OCI-LY7 (cell line): ENCODE results near the gene PSMD13. TPM values are rescaled to one million over a fixed set of nuclear protein-coding genes. Genes with fewer than 3 reads are reported as not detected.

Experiments used
- BruUV-seq: library from RNA; stranded (reverse); fragments of 400-500 nt; replicated peaks from 2 replicates; lab custom pipeline; 2021; lab: Mats Ljungman, UMichigan
- CTCF ChIA-PET: fragments of 300-600 bp; sonication (Branson Sonifier 250); formaldehyde crosslinking; loops from one replicate; lab custom pipeline; 2022; ENCODE audit warnings: antibody characterized with exemption; ENCODE audit not compliant: unreplicated experiment; lab: Charles Lee
- POLR2A ChIA-PET: fragments of 300-600 bp; sonication (Branson Sonifier 250); formaldehyde crosslinking; loops from one replicate; lab custom pipeline; 2022; ENCODE audit warnings: antibody characterized with exemption; lab: Charles Lee
- DNase-seq: peaks from one replicate; pipeline ENCODE4 v3.0.0-alpha.2; 2015; ENCODE audit warnings: low spot score
- H2AFZ ChIP-seq: fragments of 200-600 bp; sonication (generic), shearing (Covaris generic); 2 replicates; pipeline ENCODE4 v1.6.1; 2014; ENCODE audit warnings: mild to moderate bottlenecking, antibody characterized with exemption, low read length, moderate library complexity
- H3K27ac ChIP-seq: fragments of 200-600 bp; sonication (generic); 2 replicates; pipeline ENCODE4 v1.5.1; 2014; ENCODE audit warnings: mixed run types, low read depth, mild to moderate bottlenecking, moderate library complexity, low read length, inconsistent platforms; ENCODE audit not compliant: poor library complexity, severe bottlenecking
- H3K36me3 ChIP-seq: fragments of 200-600 bp; sonication (generic); 2 replicates; pipeline ENCODE4 v1.6.1; 2014; ENCODE audit warnings: mild to moderate bottlenecking, antibody characterized with exemption, low read length, moderate library complexity, mixed read lengths; ENCODE audit not compliant: insufficient read depth
- H3K4me1 ChIP-seq: fragments of 200-600 bp; sonication (generic); 2 replicates; pipeline ENCODE4 v1.5.1; 2014; ENCODE audit warnings: mild to moderate bottlenecking, low read length; ENCODE audit not compliant: insufficient read depth, poor library complexity, severe bottlenecking
- H3K4me2 ChIP-seq: fragments of 200-600 bp; sonication (generic); 2 replicates; pipeline ENCODE4 v1.6.1; 2014; ENCODE audit warnings: mild to moderate bottlenecking, low read length
- H3K4me3 ChIP-seq: fragments of 200-600 bp; sonication (generic); 2 replicates; pipeline ENCODE4 v1.5.1; 2014; ENCODE audit warnings: mild to moderate bottlenecking, low read depth, low read length; ENCODE audit not compliant: poor library complexity, severe bottlenecking
- H3K79me2 ChIP-seq: fragments of 200-600 bp; sonication (generic); 2 replicates; pipeline ENCODE4 v1.6.1; 2016; ENCODE audit warnings: low read depth, mild to moderate bottlenecking, low read length, moderate library complexity, mixed read lengths; ENCODE audit not compliant: insufficient read depth
- H3K9me2 ChIP-seq: fragments of 200-600 bp; sonication (generic); 2 replicates; pipeline ENCODE4 v1.6.1; 2016; ENCODE audit warnings: mild to moderate bottlenecking, low read length, mixed read lengths; ENCODE audit not compliant: insufficient read depth
- H3K9me3 ChIP-seq: fragments of 200-600 bp; sonication (generic); 2 replicates; pipeline ENCODE4 v1.6.1; 2014; ENCODE audit warnings: mild to moderate bottlenecking, mixed run types, low read length, mixed read lengths
- H4K20me1 ChIP-seq: fragments of 200-600 bp; sonication (generic); 2 replicates; pipeline ENCODE4 v1.6.1; 2014; ENCODE audit warnings: mild to moderate bottlenecking, antibody characterized with exemption, low read length, moderate library complexity, mixed read lengths; ENCODE audit not compliant: insufficient read depth
- EZH2phosphoT487 ChIP-seq: fragments of 200-600 bp; sonication (generic); IDR thresholded peaks from 2 replicates; pipeline ENCODE4 v1.6.1; 2018; ENCODE audit warnings: low read depth, borderline replicate concordance, mild to moderate bottlenecking, mixed run types, antibody characterized with exemption, low read length, moderate library complexity, mixed read lengths
- intact Hi-C: fragments of 100-400 bp; cut with micrococcal nuclease; formaldehyde crosslinking; loops from one replicate; pipeline ENCODE4 v1.10.0; 2022; ENCODE audit not compliant: unreplicated experiment
- total RNA-seq, 2 experiments: library from RNA; depleted of rRNA in 1 of 2; stranded (reverse); fragments of >200 nt in 1 of 2; shearing (Covaris generic) in 1 of 2; gene quantifications; 2 replicates each; pipeline ENCODE4 v1.2.3, GENCODE V29; 2014 to 2022
- TF ChIP-seq, protein P1 (sequence below): fragments of 200-600 bp; sonication (generic); conservative IDR thresholded peaks from 2 replicates; pipeline ENCODE4 v1.5.1; 2014; ENCODE audit warnings: mild to moderate bottlenecking, antibody characterized with exemption, low read length, moderate library complexity, mixed read lengths

The PSMD13 gene
- total RNA-seq, 2 experiments from 2014 or later = 146 to 154 TPM

DNA sequence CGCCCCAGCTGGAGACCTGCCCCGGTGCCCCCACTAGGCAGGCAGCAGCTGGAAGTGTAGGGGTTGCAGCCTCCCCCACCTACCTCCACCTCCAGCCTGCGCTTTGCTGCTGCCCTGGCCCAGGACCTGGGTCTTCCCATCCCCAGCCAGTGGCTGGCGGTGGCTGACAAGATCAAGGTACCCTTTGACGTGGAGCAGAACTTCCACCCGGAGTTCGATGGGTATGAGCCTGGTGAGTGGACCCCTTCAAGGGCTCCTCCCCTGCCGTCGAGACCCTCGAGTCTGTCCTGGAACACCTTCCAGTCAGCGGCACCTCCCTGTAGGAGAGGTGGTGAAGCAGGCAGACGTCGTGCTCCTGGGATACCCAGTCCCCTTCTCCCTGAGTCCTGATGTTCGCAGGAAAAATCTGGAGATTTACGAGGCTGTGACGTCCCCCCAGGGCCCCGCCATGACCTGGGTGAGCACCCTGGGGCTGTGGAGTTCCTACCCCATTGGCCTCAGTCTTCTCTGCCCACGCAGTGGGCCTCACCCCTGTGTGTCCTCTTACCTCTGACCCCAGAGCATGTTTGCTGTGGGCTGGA is 56.6 kb downstream of the PSMD13 start:
- no peak overlapping the region for H3K4me3 ChIP-seq
- H3K9me2 ChIP-seq = no peaks in the 10 kb centered on the region
- no peaks in the 10 kb centered on the region for H3K4me1 ChIP-seq
- no peaks in the 10 kb centered on the region for H4K20me1 ChIP-seq
- H3K9me3 ChIP-seq = no peaks in the 10 kb centered on the region
- no peaks in the 10 kb centered on the region for H3K36me3 ChIP-seq
- no peak overlapping the region for H2AFZ ChIP-seq
- intact Hi-C loops = no loop called here
- no peaks in the 10 kb centered on the region for H3K79me2 ChIP-seq
- BruUV-seq = no TSS peak
- no peak overlapping the region for H3K27ac ChIP-seq
- ChIA-PET CTCF (no interaction called here), POLR2A (no interaction called here)
- DNase-seq = no peak
- H3K4me2 ChIP-seq = no peak overlapping the region
- no peak for TF ChIP-seq EZH2phosphoT487
- TF ChIP-seq, protein P1, sequence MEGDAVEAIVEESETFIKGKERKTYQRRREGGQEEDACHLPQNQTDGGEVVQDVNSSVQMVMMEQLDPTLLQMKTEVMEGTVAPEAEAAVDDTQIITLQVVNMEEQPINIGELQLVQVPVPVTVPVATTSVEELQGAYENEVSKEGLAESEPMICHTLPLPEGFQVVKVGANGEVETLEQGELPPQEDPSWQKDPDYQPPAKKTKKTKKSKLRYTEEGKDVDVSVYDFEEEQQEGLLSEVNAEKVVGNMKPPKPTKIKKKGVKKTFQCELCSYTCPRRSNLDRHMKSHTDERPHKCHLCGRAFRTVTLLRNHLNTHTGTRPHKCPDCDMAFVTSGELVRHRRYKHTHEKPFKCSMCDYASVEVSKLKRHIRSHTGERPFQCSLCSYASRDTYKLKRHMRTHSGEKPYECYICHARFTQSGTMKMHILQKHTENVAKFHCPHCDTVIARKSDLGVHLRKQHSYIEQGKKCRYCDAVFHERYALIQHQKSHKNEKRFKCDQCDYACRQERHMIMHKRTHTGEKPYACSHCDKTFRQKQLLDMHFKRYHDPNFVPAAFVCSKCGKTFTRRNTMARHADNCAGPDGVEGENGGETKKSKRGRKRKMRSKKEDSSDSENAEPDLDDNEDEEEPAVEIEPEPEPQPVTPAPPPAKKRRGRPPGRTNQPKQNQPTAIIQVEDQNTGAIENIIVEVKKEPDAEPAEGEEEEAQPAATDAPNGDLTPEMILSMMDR = no peak

DNA sequence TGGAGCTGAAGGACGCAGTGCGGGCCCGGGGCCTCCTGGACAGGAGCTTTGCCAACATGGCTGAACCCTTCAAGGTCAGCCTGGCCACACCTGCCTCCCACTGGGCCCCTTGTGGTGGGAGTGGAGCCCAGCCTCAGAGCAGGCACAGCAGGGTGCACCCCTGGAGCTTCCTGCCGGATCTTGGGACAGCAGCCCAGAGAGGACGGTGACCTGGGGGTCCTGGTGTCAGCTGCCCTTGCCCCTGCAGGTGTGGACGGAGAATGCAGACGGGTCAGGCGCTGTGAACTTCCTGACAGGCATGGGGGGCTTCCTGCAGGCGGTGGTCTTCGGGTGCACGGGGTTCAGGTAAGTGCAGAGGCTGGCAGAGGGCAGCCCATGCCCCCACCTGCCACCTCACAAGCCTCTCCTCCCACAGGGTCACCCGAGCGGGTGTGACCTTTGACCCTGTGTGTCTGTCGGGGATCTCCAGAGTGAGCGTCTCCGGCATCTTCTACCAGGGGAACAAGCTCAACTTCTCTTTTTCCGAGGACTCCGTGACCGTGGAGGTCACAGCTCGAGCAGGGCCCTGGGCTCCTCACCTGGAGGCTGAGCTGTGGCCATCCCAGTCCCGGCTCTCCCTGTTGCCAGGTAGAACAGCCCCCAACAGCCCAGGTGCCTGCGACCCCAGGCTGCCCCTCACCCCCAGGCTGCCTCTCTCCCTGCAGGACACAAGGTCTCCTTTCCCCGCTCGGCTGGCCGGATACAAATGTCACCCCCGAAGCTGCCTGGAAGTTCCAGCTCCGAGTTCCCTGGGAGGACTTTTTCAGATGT is 57.3 kb downstream of the PSMD13 start:
- ChIA-PET CTCF (no interaction called here), POLR2A (no interaction called here)
- Histone ChIP-seq H3K36me3 (no peaks in the 10 kb centered on the region), H3K79me2 (no peaks in the 10 kb centered on the region), H4K20me1 (no peaks in the 10 kb centered on the region), H3K27ac (no peak overlapping the region), H3K4me1 (no peaks in the 10 kb centered on the region), H3K4me2 (no peak overlapping the region), H2AFZ (no peak overlapping the region), H3K4me3 (no peak overlapping the region), H3K9me2 (no peaks in the 10 kb centered on the region), H3K9me3 (no peaks in the 10 kb centered on the region)
- intact Hi-C loops = no loop called here
- DNase-seq = no peak
- TF ChIP-seq, protein P1 = no peak
- no peak for TF ChIP-seq EZH2phosphoT487
- BruUV-seq = no TSS peak

DNA sequence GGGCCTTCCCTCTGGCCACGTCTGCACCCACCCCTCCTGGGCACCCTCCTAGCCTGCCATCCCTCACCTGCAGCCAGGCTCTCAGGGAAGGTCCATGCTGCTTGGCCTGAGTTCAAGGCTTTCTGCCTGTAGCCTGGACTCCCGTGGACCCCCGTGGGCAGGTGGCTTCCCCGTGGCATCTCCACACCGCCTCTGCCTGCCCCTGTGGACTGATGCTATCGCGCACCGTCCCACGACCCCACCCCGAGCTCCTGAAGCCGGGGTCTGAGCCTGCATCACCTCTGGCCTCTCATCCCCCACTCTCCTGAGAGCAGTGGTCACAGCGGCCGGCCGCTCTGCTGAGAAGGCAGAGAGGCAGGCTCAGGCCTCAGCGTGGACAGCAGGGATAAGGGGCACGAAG is 58.0 kb downstream of the PSMD13 start:
- Histone ChIP-seq H4K20me1 (no peaks in the 10 kb centered on the region), H2AFZ (no peak overlapping the region), H3K9me2 (no peaks in the 10 kb centered on the region), H3K9me3 (no peaks in the 10 kb centered on the region), H3K27ac (no peak overlapping the region), H3K36me3 (no peaks in the 10 kb centered on the region), H3K4me2 (no peak overlapping the region), H3K4me1 (no peaks in the 10 kb centered on the region), H3K4me3 (no peak overlapping the region), H3K79me2 (no peaks in the 10 kb centered on the region)
- BruUV-seq = no TSS peak
- no peak for DNase-seq
- TF ChIP-seq, protein P1 = no peak
- no peak for TF ChIP-seq EZH2phosphoT487
- intact Hi-C loops = no loop called here
- ChIA-PET CTCF (no interaction called here), POLR2A (no interaction called here)
